ENCODE data around the gene SLC25A12. TPM values are rescaled to one million over a fixed set of nuclear protein-coding genes. Genes with fewer than 3 reads are reported as not detected.
"Not testable (repeated sequence)": the region's sequence is repeated elsewhere in the genome, so short reads cannot be mapped to it uniquely, and the experiment has no call there.

SLC25A12 gene
- total RNA-seq, 1 donor from 2014 or later, result 106 TPM

GRCh38 chr2:171758762-171759161, 135.3 kb downstream of the SLC25A12 start:
- intact Hi-C loops (cut with DNase I); DNase-seq (ENCODE audit: missing footprints); ATAC-seq: not testable (repeated sequence)

GRCh38 chr2:171754254-171754939, 139.6 kb downstream of the SLC25A12 start:
- intact Hi-C loops (cut with DNase I), result no loop called here
- DNase-seq (ENCODE audit: missing footprints) (no peak), ATAC-seq (no peak)

GRCh38 chr2:171747371-171747770, 146.7 kb downstream of the SLC25A12 start:
- intact Hi-C loops (cut with DNase I), result no loop called here
- ATAC-seq, result no peak
- DNase-seq (ENCODE audit: missing footprints), result no peak

DNA sequence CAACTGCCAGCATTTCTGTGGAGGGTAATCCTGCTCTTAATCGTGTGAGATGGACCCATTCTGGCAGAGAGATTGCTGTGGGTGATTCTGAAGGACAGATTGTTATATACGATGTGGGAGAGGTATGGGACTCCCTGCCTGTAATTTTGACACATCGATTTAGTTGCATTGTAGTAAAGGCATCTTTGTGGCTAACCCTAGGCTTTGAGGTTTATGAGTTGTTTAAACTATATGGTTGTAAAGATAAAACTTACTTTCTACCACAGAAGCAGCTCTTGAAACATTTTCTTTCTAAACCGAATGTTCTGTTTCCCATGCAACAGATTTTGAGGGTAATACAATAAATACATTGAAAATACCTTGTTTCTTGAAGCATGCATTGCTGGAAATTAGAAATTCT, 148.2 kb downstream of the SLC25A12 start:
- DNase-seq (ENCODE audit: missing footprints) (no peak), ATAC-seq (no peak)
- intact Hi-C loops (cut with DNase I), result no loop called here

GRCh38 chr2:171745141-171745540, 148.9 kb downstream of the SLC25A12 start:
- ATAC-seq, result no peak

DNA sequence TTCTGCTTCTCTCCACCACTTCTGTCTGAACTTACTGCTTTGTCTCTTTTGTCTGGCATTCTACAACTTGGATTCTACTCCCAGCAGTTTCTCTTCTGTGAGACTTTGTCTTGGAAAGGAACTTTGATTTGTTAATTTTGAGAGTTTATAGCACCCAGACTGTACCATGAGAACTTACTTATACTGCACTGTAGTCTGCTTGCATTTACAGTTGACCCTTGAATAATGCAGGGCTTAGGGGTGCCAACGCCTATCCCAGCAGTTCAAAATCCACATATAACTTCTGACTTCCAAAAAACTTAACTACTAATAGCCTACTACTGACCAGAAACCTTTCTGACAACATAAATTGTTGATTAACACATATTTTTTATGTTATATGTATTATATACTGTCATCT, 151.3 kb downstream of the SLC25A12 start:
- intact Hi-C loops (cut with DNase I), result no loop called here
- no peak for DNase-seq (ENCODE audit: missing footprints)
- no peak for ATAC-seq

More at GRCh38 chr2:171745141-171745540, 148.9 kb downstream of the SLC25A12 start:
- intact Hi-C loops (cut with DNase I), result no loop called here
- no peak for DNase-seq (ENCODE audit: missing footprints)

DNA sequence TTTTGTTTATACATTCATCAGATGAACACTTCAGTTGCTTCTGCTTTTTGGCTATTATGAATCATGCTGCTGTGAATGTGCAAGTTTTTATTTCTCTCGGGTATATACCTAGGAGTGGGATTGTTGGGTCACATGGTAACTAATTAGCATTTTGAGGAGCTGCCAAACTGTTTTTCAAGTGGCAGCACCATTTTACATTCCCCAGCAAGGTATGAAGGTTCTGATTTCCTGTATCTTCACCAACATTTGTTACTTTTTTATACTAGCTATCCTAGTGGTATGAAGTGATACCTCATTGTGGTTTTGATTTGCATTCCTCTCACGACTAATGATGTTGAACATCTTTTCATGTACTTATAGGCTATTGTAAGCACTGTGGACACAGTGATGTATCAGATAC, 152.9 kb downstream of the SLC25A12 start:
- ATAC-seq, result no peak
- DNase-seq (ENCODE audit: missing footprints), result no peak
- intact Hi-C loops (cut with DNase I), result no loop called here

DNA sequence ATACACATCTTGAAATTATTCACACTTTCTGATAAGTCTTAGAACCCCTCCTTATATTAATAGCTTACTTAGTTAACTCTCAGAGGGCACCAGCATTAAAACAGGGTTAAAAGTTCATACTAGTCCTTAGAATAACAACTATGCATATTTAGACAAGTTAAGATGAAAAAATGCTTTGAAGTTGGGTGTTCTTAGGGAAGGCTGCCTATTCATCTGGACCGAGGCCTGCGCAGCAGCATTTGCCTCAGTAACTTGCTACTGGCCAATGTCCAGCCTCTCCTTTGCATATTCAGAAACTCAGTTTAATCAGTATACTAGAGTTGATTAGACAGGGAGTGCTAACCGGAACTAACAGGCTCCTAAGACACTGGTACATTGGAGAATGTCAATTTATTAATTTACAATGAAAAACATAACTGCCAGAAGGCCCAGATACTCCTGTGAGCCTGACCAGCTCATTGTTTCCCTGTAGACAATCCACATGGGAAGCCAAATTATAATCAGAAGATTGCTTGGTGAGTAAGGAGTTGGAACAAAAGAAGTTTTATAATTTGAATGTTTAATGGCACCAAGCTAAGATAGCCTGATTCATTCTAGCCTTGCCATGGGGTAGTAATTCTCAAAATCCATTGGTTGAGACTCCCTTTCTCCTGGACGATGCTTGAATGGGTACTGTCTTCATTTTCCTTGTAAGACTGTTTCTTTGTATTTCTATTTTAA, 157.9 kb downstream of the SLC25A12 start:
- intact Hi-C loops (cut with DNase I), result no loop called here
- no peak for ATAC-seq
- no peak for DNase-seq (ENCODE audit: missing footprints)

Other genes starting within 250 kb of the SLC25A12 start
- 73.5 TPM for gene DYNC1I2, start 206.8 kb downstream of the SLC25A12 start, total RNA-seq
- gene HAT1, start 28.2 kb upstream of the SLC25A12 start, total RNA-seq, result 34.8 TPM
- 6.7 TPM for gene METAP1D, start 105.7 kb upstream of the SLC25A12 start, total RNA-seq
- not detected for gene DLX1, start 191.3 kb upstream of the SLC25A12 start, total RNA-seq
- gene DLX2, start 208.7 kb upstream of the SLC25A12 start, total RNA-seq, result not detected

Measured in Right ventricle myocardium inferior (tissue), 1 donor.